ENCODE measurements around the gene NFAT5. TPM values are rescaled to one million over a fixed set of nuclear protein-coding genes. Genes with fewer than 3 reads are reported as not detected.

The NFAT5 gene
- total RNA-seq, 5 donors from 2014 or later (not counting 1 experiment from before 2014, with no cell fraction given) = 24.3 to 33.7 (median 27.8) TPM

GRCh38 chr16:69660166-69660565 is 94.4 kb downstream of the NFAT5 start:
- Histone ChIP-seq H3K4me1 (ENCODE audit: control insufficient read depth in 1 of 2, extremely low read depth in 1 of 2, insufficient read depth in 2 of 2, low read length in 2 of 2) (no peaks in the 10 kb centered on the region), H3K36me3 (ENCODE audit: control insufficient read depth in 2 of 2, extremely low read depth in 1 of 2, insufficient read depth in 1 of 2, low read length in 1 of 2) (peaks cover 5 to 53% of the 10 kb centered on the region in 2 donors), H3K4me3 (ENCODE audit: control insufficient read depth in 1 of 2, extremely low read depth in 1 of 2, low read length in 1 of 2) (no peak overlapping the region), H3K27me3 (replicated peaks in 1 of 2; ENCODE audit: control insufficient read depth in 2 of 2, extremely low read depth in 1 of 2, insufficient read depth in 2 of 2, low read length in 1 of 2) (no peaks in the 10 kb centered on the region), H3K9me3 (no peaks in the 10 kb centered on the region), H3K27ac (ENCODE audit: low read length) (no peak overlapping the region)
- Mint-ChIP-seq H3K9me3 (no peaks in the 10 kb centered on the region), H3K27ac (no peak overlapping the region), H3K4me1 (no peaks in the 10 kb centered on the region), H3K36me3 (peaks cover 26% of the 10 kb centered on the region), H3K4me3 (no peak overlapping the region), H3K27me3 (no peaks in the 10 kb centered on the region)
- no peak for ATAC-seq (replicated peaks in 1 of 4)
- POLR2A ChIA-PET = no interaction called here
- CTCF ChIA-PET = no interaction called here
- 100% methylated on average over 3 of the region's 4 CpGs for WGBS (ENCODE audit: insufficient coverage)
- no peak for DNase-seq

DNA sequence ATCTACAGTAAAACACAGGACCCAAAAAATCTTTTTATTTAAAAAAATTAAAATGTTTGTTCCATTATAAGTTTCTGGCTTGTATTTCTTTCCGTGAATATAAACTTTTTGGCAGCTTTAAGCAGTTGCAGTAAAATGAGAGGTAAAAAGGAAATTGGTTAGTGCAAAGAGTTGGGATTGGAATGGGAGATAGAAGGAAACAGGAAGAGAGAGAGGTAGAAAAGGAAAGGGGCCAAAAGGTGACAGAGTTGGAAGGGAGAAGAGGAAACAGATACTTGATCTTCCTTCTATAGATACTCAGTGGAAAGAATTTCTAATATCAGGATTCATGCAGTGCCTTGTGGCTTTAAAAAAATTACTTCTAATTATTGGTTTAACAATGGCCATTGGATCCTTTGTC is 97.1 kb downstream of the NFAT5 start:
- peaks cover 5 to 37% of the 10 kb centered on the region in 2 donors for H3K36me3 ChIP-seq (ENCODE audit: control insufficient read depth in 2 of 2, extremely low read depth in 1 of 2, insufficient read depth in 1 of 2, low read length in 1 of 2)
- no peak for ATAC-seq (replicated peaks in 1 of 4)
- H3K4me3 ChIP-seq (ENCODE audit: control insufficient read depth in 1 of 2, extremely low read depth in 1 of 2, low read length in 1 of 2) = no peak overlapping the region
- ChIA-PET CTCF (interaction anchor here in 1 of 2 donors (0.7 kb wide), 1 partner anchor 440 kb away, joined by 3 read pairs; no protein-coding TSS in a partner anchor), POLR2A (no interaction called here)
- Mint-ChIP-seq H3K27me3 (no peaks in the 10 kb centered on the region), H3K36me3 (peaks cover 20% of the 10 kb centered on the region), H3K27ac (no peak overlapping the region), H3K4me1 (no peaks in the 10 kb centered on the region), H3K9me3 (no peaks in the 10 kb centered on the region), H3K4me3 (no peak overlapping the region)
- no peaks in the 10 kb centered on the region for H3K4me1 ChIP-seq (ENCODE audit: control insufficient read depth in 1 of 2, extremely low read depth in 1 of 2, insufficient read depth in 2 of 2, low read length in 2 of 2)
- no peaks in the 10 kb centered on the region for H3K27me3 ChIP-seq (replicated peaks in 1 of 2; ENCODE audit: control insufficient read depth in 2 of 2, extremely low read depth in 1 of 2, insufficient read depth in 2 of 2, low read length in 1 of 2)
- no peak for DNase-seq
- H3K27ac ChIP-seq (ENCODE audit: low read length) = no peak overlapping the region
- H3K9me3 ChIP-seq = no peaks in the 10 kb centered on the region
- WGBS (ENCODE audit: insufficient coverage) = 100% methylated on average over 1 of the region's 1 CpG

- Mint-ChIP-seq H3K9me3 (no peaks in the 10 kb centered on the region), H3K27me3 (no peaks in the 10 kb centered on the region), H3K4me1 (no peaks in the 10 kb centered on the region), H3K4me3 (no peak overlapping the region), H3K27ac (no peak overlapping the region), H3K36me3 (peaks cover 22% of the 10 kb centered on the region)
- Histone ChIP-seq H3K27me3 (replicated peaks in 1 of 2; ENCODE audit: control insufficient read depth in 2 of 2, extremely low read depth in 1 of 2, insufficient read depth in 2 of 2, low read length in 1 of 2) (no peaks in the 10 kb centered on the region), H3K9me3 (no peaks in the 10 kb centered on the region), H3K36me3 (ENCODE audit: control insufficient read depth in 2 of 2, extremely low read depth in 1 of 2, insufficient read depth in 1 of 2, low read length in 1 of 2) (peaks cover 5 to 30% of the 10 kb centered on the region in 2 donors), H3K4me1 (ENCODE audit: control insufficient read depth in 1 of 2, extremely low read depth in 1 of 2, insufficient read depth in 2 of 2, low read length in 2 of 2) (no peaks in the 10 kb centered on the region), H3K27ac (ENCODE audit: low read length) (no peak overlapping the region), H3K4me3 (ENCODE audit: control insufficient read depth in 1 of 2, extremely low read depth in 1 of 2, low read length in 1 of 2) (no peak overlapping the region)
- ChIA-PET CTCF (interaction anchor here in 1 of 2 donors (0.7 kb wide), 1 partner anchor 441 kb away, joined by 3 read pairs; no protein-coding TSS in a partner anchor), POLR2A (no interaction called here)
- DNase-seq (no peak), ATAC-seq (replicated peaks in 1 of 4) (no peak)
These were observed 98.1 kb downstream of the NFAT5 start for GRCh38 chr16:69663846-69664245.

GRCh38 chr16:69669577-69669976 is 103.8 kb downstream of the NFAT5 start:
- Histone ChIP-seq H3K4me1 (ENCODE audit: control insufficient read depth in 1 of 2, extremely low read depth in 1 of 2, insufficient read depth in 2 of 2, low read length in 2 of 2) (no peaks in the 10 kb centered on the region), H3K4me3 (ENCODE audit: control insufficient read depth in 1 of 2, extremely low read depth in 1 of 2, low read length in 1 of 2) (no peak overlapping the region), H3K9me3 (no peaks in the 10 kb centered on the region), H3K36me3 (ENCODE audit: control insufficient read depth in 2 of 2, extremely low read depth in 1 of 2, insufficient read depth in 1 of 2, low read length in 1 of 2) (peaks cover 11 to 24% of the 10 kb centered on the region in 2 donors), H3K27ac (ENCODE audit: low read length) (no peak overlapping the region), H3K27me3 (replicated peaks in 1 of 2; ENCODE audit: control insufficient read depth in 2 of 2, extremely low read depth in 1 of 2, insufficient read depth in 2 of 2, low read length in 1 of 2) (no peaks in the 10 kb centered on the region)
- ATAC-seq (replicated peaks in 1 of 4) (no peak), DNase-seq (no peak)
- CTCF ChIA-PET = no interaction called here
- Mint-ChIP-seq H3K36me3 (peaks cover 21% of the 10 kb centered on the region), H3K27me3 (no peaks in the 10 kb centered on the region), H3K4me3 (no peak overlapping the region), H3K4me1 (no peaks in the 10 kb centered on the region), H3K27ac (no peak overlapping the region), H3K9me3 (no peaks in the 10 kb centered on the region)
- POLR2A ChIA-PET = interaction anchor here in 1 of 2 donors (0.6 kb wide), 1 partner anchor 9 kb away, joined by 5 read pairs; no protein-coding TSS in a partner anchor
- WGBS (ENCODE audit: insufficient coverage) = no CpG with 5 or more reads among the region's 1 CpG

GRCh38 chr16:69672315-69672997 is 106.7 kb downstream of the NFAT5 start:
- no peak for DNase-seq
- peak overlapping the region in 1 of 2 donors; percentile 22 for H3K27ac Mint-ChIP-seq
- Histone ChIP-seq H3K36me3 (ENCODE audit: control insufficient read depth in 2 of 2, extremely low read depth in 1 of 2, insufficient read depth in 1 of 2, low read length in 1 of 2) (peaks cover 6 to 30% of the 10 kb centered on the region in 2 donors), H3K4me3 (ENCODE audit: control insufficient read depth in 1 of 2, extremely low read depth in 1 of 2, low read length in 1 of 2) (no peak overlapping the region), H3K4me1 (ENCODE audit: control insufficient read depth in 1 of 2, extremely low read depth in 1 of 2, insufficient read depth in 2 of 2, low read length in 2 of 2) (no peaks in the 10 kb centered on the region), H3K27me3 (replicated peaks in 1 of 2; ENCODE audit: control insufficient read depth in 2 of 2, extremely low read depth in 1 of 2, insufficient read depth in 2 of 2, low read length in 1 of 2) (no peaks in the 10 kb centered on the region), H3K27ac (ENCODE audit: low read length) (no peak overlapping the region), H3K9me3 (no peaks in the 10 kb centered on the region)
- CTCF ChIA-PET = interaction anchor here (0.6 to 1.1 kb wide), 2 partner anchors 32 to 276 kb away, joined by 3 read pairs; no protein-coding TSS in a partner anchor
- H3K4me3 Mint-ChIP-seq = no peak overlapping the region
- H3K27me3 Mint-ChIP-seq = no peaks in the 10 kb centered on the region
- POLR2A ChIA-PET = interaction anchor here in 1 of 2 donors (0.5 kb wide), 1 partner anchor 16 kb away, joined by 8 read pairs; no protein-coding TSS in a partner anchor
- no CpG with 5 or more reads among the region's 2 CpGs for whole genome bisulfite sequencing (ENCODE audit: insufficient coverage)
- H3K36me3 Mint-ChIP-seq = peaks cover 33% of the 10 kb centered on the region
- no peak for ATAC-seq (replicated peaks in 1 of 4)
- H3K4me1 Mint-ChIP-seq = no peaks in the 10 kb centered on the region
- no peaks in the 10 kb centered on the region for H3K9me3 Mint-ChIP-seq

DNA sequence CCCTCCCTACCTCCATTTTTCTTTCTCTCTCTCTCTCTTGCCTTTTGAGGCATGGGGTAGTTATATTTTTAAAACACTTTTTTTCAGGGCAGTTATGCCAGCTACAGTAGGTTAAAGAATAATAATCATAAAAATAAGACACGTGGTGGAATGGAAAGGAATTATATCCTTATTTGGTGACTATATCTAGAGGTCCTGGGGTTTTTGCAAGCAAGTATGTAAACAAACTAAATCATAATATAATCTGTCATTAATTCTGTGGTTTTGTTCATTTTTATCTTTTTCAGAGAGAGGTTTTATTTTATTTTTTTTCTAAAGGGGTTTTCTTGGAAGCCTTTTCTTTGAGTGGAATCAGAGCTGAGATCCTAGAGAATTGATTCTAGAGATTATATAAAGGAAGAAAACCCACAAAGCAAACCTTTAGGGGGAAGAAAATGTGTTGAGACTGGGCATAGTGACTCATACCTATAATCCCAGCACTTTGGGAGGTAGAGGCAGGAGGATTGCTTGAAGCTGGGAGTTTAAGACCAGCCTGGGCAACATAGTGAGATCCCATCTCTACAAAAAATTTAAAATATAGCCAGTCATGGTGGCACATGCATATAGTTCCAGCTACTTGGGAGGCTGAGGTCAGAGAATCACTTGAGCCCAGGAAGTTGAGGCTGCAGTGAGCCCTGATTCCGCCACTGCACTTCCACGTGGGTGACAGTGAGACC is 107.4 kb downstream of the NFAT5 start:
- POLR2A ChIA-PET = interaction anchor here in 1 of 2 donors (0.6 kb wide), 1 partner anchor 10 kb away, joined by 3 read pairs; no protein-coding TSS in a partner anchor
- no peak overlapping the region for H3K4me3 Mint-ChIP-seq

More for the DNA sequence above, 107.4 kb downstream of the NFAT5 start:
- H3K4me1 ChIP-seq (ENCODE audit: control insufficient read depth in 1 of 2, extremely low read depth in 1 of 2, insufficient read depth in 2 of 2, low read length in 2 of 2) = no peaks in the 10 kb centered on the region
- no peak overlapping the region for H3K4me3 ChIP-seq (ENCODE audit: control insufficient read depth in 1 of 2, extremely low read depth in 1 of 2, low read length in 1 of 2)
- Mint-ChIP-seq H3K4me1 (no peaks in the 10 kb centered on the region), H3K27ac (peak overlapping the region; percentile 22 to 52), H3K36me3 (peaks cover 34% of the 10 kb centered on the region), H3K27me3 (no peaks in the 10 kb centered on the region), H3K9me3 (no peaks in the 10 kb centered on the region)
- no CpG with 5 or more reads among the region's 3 CpGs for WGBS (ENCODE audit: insufficient coverage)
- no peaks in the 10 kb centered on the region for H3K9me3 ChIP-seq
- H3K27ac ChIP-seq (ENCODE audit: low read length) = no peak overlapping the region
- no peak for ATAC-seq (replicated peaks in 1 of 4)
- CTCF ChIA-PET = interaction anchor here in 1 of 2 donors (0.6 to 0.7 kb wide), 2 partner anchors 31 to 50 kb away, joined by 3 read pairs; no protein-coding TSS in a partner anchor
- DNase-seq = no peak
- H3K36me3 ChIP-seq (ENCODE audit: control insufficient read depth in 2 of 2, extremely low read depth in 1 of 2, insufficient read depth in 1 of 2, low read length in 1 of 2) = peaks cover 6 to 37% of the 10 kb centered on the region in 2 donors
- H3K27me3 ChIP-seq (replicated peaks in 1 of 2; ENCODE audit: control insufficient read depth in 2 of 2, extremely low read depth in 1 of 2, insufficient read depth in 2 of 2, low read length in 1 of 2) = no peaks in the 10 kb centered on the region
